GM23338 (cell line): ENCODE data around the gene FOXL2. TPM values are rescaled to one million over a fixed set of nuclear protein-coding genes. Genes with fewer than 3 reads are reported as not detected.
A peak's percentile ranks its signal among the peaks of the same experiment; 100 is the strongest.

Experiments
- ATAC-seq: fragments of 200-7000 bp; cut with Tn5 transposase; 3 replicates; pipeline ENCODE4 v1.9.1; 2020
- DNase-seq: peaks from one replicate; pipeline ENCODE4 v3.0.0-alpha.2; 2015; ENCODE audit warnings: low spot score
- H2AFZ ChIP-seq: fragments of 200-600 bp; sonication (generic); 2 replicates; pipeline ENCODE4 v1.8.0; 2016; ENCODE audit warnings: antibody characterized with exemption, mild to moderate bottlenecking, moderate library complexity
- H3F3A ChIP-seq: fragments of 200-600 bp; sonication (generic); replicated peaks from 2 replicates; pipeline ENCODE4 v1.8.0; 2017; ENCODE audit warnings: antibody characterized with exemption, mixed run types, low read depth
- H3K27ac ChIP-seq: fragments of 200-600 bp; sonication (generic); 2 replicates; pipeline ENCODE4 v1.6.1; 2016; ENCODE audit warnings: low read depth
- H3K27me3 ChIP-seq: fragments of 200-600 bp; sonication (generic); 2 replicates; pipeline ENCODE4 v1.8.0; 2016; ENCODE audit warnings: mild to moderate bottlenecking, mixed run types, moderate library complexity; ENCODE audit not compliant: insufficient read depth
- H3K36me3 ChIP-seq: fragments of 200-600 bp; sonication (generic); 2 replicates; pipeline ENCODE4 v1.8.0; 2016; ENCODE audit warnings: mild to moderate bottlenecking; ENCODE audit not compliant: insufficient read depth
- H3K4me1 ChIP-seq: fragments of 200-600 bp; sonication (generic); 2 replicates; pipeline ENCODE4 v1.8.0; 2016; ENCODE audit warnings: mild to moderate bottlenecking, moderate library complexity; ENCODE audit not compliant: insufficient read depth
- H3K4me2 ChIP-seq: fragments of 200-600 bp; sonication (generic); 2 replicates; pipeline ENCODE4 v1.7.1; 2017; ENCODE audit warnings: mixed run types
- H3K4me3 ChIP-seq: fragments of 200-600 bp; sonication (generic); 2 replicates; pipeline ENCODE4 v1.6.1; 2016; ENCODE audit warnings: mixed run types
- H3K79me2 ChIP-seq: fragments of 200-600 bp; sonication (generic); replicated peaks from 2 replicates; pipeline ENCODE4 v1.8.0; 2017; ENCODE audit warnings: mild to moderate bottlenecking; ENCODE audit not compliant: insufficient read depth
- H3K9me2 ChIP-seq: fragments of 200-600 bp; sonication (generic); 2 replicates; pipeline ENCODE4 v1.8.0; 2017; ENCODE audit not compliant: insufficient read depth
- H4K20me1 ChIP-seq: fragments of 200-600 bp; sonication (generic); replicated peaks from 2 replicates; pipeline ENCODE4 v1.8.0; 2017; ENCODE audit warnings: mild to moderate bottlenecking; ENCODE audit not compliant: insufficient read depth
- H3K27ac Mint-ChIP-seq: 2 replicates; pipeline ENCODE4 v1.8.0; 2020; ENCODE audit warnings: inconsistent platforms, mild to moderate bottlenecking, moderate library complexity, mixed read lengths
- H3K27me3 Mint-ChIP-seq: 3 replicates; pipeline ENCODE4 v1.8.0; 2022; ENCODE audit warnings: low read depth, mild to moderate bottlenecking, moderate library complexity, mixed read lengths, inconsistent platforms; ENCODE audit not compliant: insufficient read depth, poor library complexity
- H3K36me3 Mint-ChIP-seq: 3 replicates; pipeline ENCODE4 v1.8.0; 2021; ENCODE audit warnings: low read depth, mild to moderate bottlenecking, inconsistent platforms, moderate library complexity, mixed read lengths
- H3K4me1 Mint-ChIP-seq: 3 replicates; pipeline ENCODE4 v1.8.0; 2020; ENCODE audit warnings: mild to moderate bottlenecking, inconsistent platforms, mixed read lengths
- H3K4me3 Mint-ChIP-seq: 3 replicates; pipeline ENCODE4 v1.8.0; 2021; ENCODE audit warnings: moderate library complexity, mild to moderate bottlenecking, inconsistent platforms, mixed read lengths
- H3K9me3 Mint-ChIP-seq: 3 replicates; pipeline ENCODE4 v1.8.0; 2020; ENCODE audit warnings: moderate library complexity, mild to moderate bottlenecking, inconsistent platforms, mixed read lengths
- CREB1 ChIP-seq: fragments of 250-450 bp; sonication (Bioruptor Pico); IDR thresholded peaks from 2 replicates; pipeline ENCODE4 v1.5.0; 2020; ENCODE audit warnings: low read depth, mild to moderate bottlenecking, moderate library complexity
- CTCF ChIP-seq, 2 experiments: fragments of 200-600 bp in 1 of 2; sonication (generic) in 1 of 2; conservative IDR thresholded peaks; 2 replicates each; pipeline versions ENCODE4 v1.5.1 to v1.6.1; 2016 to 2017; ENCODE audit warnings: antibody characterized with exemption in 2 of 2, low read depth in 2 of 2, mild to moderate bottlenecking in 2 of 2, moderate library complexity in 1 of 2
- EZH2 ChIP-seq: fragments of 200-600 bp; sonication (generic); IDR thresholded peaks from one replicate; pipeline ENCODE4 v1.8.0; 2017; ENCODE audit warnings: antibody characterized with exemption, mild to moderate bottlenecking, low read depth; ENCODE audit not compliant: unreplicated experiment
- EZH2phosphoT487 ChIP-seq: fragments of 200-600 bp; sonication (generic); IDR thresholded peaks from one replicate; pipeline ENCODE4 v1.8.1; 2018; ENCODE audit warnings: antibody characterized with exemption; ENCODE audit not compliant: unreplicated experiment
- JUNB ChIP-seq: IDR thresholded peaks from one replicate; pipeline ENCODE4 v1.6.1; 2016; ENCODE audit warnings: antibody characterized with exemption; ENCODE audit not compliant: unreplicated experiment
- NANOG ChIP-seq: IDR thresholded peaks from 2 replicates; pipeline ENCODE4 v1.6.1; 2016; ENCODE audit warnings: antibody characterized with exemption, borderline replicate concordance
- POLR2AphosphoS5 ChIP-seq: IDR thresholded peaks from 2 replicates; pipeline ENCODE4 v1.6.1; 2016; ENCODE audit warnings: antibody characterized with exemption, low read depth
- REST ChIP-seq: IDR thresholded peaks from one replicate; pipeline ENCODE4 v1.6.1; 2018; ENCODE audit warnings: antibody characterized with exemption; ENCODE audit not compliant: unreplicated experiment
- STAT1 ChIP-seq: IDR thresholded peaks from one replicate; pipeline ENCODE4 v1.6.1; 2016; ENCODE audit warnings: antibody characterized with exemption; ENCODE audit not compliant: unreplicated experiment
- ZNF114 ChIP-seq: fragments of 250-450 bp; sonication (Bioruptor Pico); IDR thresholded peaks from 2 replicates; pipeline ENCODE4 v1.5.0; 2020; ENCODE audit warnings: mild to moderate bottlenecking, moderate library complexity
- ZNF331 ChIP-seq: fragments of 250-450 bp; sonication (Bioruptor Pico); IDR thresholded peaks from 2 replicates; pipeline ENCODE4 v1.5.0; 2020; ENCODE audit warnings: low read depth, mild to moderate bottlenecking, moderate library complexity
- polyA plus RNA-seq: library from polyadenylated mRNA; unstranded; fragments of >200 nt; fragmentation: Nextera tagmentation; extraction: Ambion mirVana; gene quantifications from 2 replicates; pipeline ENCODE4 v1.2.1, GENCODE V29; 2016
- total RNA-seq: library from RNA; depleted of rRNA; stranded (reverse); fragments of >200 nt; shearing (Covaris generic); gene quantifications from 2 replicates; pipeline ENCODE4 v1.2.3, GENCODE V29; 2014
- TF ChIP-seq, protein P1 (sequence below): fragments of 250-450 bp; sonication (Bioruptor Pico); IDR thresholded peaks from 2 replicates; pipeline ENCODE4 v1.5.0; 2020; ENCODE audit warnings: mild to moderate bottlenecking, moderate library complexity
- TF ChIP-seq, protein P2 (sequence below): IDR thresholded peaks from 2 replicates; pipeline ENCODE4 v1.6.1; 2016; ENCODE audit warnings: antibody characterized with exemption

Gene FOXL2
- total and polyA plus RNA-seq, 2 experiments from 2014 or later, result 0.89 to 3.5 TPM

GRCh38 chr3:138939561-138940241 is 7.2 kb downstream of the FOXL2 start:
- no peaks in the 10 kb centered on the region for H3K79me2 ChIP-seq
- H3K4me3 ChIP-seq, result peak overlapping the region; percentile 65
- peak overlapping the region; percentile 92 for H2AFZ ChIP-seq
- TF ChIP-seq NANOG (no peak), STAT1 (no peak), REST (no peak), ZNF331 (no peak), ZNF114 (CRISPR knock-in tag) (no peak), CREB1 (peak; percentile 4; the same call in 1 of the 2 replicates), EZH2phosphoT487 (peak; percentile 35), EZH2 (peak; percentile 72), CTCF (conservative IDR thresholded peaks at IDR 0.05; ENCODE audit: low read depth in 2 of 2) (peak; percentile 50 to 59), JUNB (no peak), POLR2AphosphoS5 (no peak)
- TF ChIP-seq, protein P1, sequence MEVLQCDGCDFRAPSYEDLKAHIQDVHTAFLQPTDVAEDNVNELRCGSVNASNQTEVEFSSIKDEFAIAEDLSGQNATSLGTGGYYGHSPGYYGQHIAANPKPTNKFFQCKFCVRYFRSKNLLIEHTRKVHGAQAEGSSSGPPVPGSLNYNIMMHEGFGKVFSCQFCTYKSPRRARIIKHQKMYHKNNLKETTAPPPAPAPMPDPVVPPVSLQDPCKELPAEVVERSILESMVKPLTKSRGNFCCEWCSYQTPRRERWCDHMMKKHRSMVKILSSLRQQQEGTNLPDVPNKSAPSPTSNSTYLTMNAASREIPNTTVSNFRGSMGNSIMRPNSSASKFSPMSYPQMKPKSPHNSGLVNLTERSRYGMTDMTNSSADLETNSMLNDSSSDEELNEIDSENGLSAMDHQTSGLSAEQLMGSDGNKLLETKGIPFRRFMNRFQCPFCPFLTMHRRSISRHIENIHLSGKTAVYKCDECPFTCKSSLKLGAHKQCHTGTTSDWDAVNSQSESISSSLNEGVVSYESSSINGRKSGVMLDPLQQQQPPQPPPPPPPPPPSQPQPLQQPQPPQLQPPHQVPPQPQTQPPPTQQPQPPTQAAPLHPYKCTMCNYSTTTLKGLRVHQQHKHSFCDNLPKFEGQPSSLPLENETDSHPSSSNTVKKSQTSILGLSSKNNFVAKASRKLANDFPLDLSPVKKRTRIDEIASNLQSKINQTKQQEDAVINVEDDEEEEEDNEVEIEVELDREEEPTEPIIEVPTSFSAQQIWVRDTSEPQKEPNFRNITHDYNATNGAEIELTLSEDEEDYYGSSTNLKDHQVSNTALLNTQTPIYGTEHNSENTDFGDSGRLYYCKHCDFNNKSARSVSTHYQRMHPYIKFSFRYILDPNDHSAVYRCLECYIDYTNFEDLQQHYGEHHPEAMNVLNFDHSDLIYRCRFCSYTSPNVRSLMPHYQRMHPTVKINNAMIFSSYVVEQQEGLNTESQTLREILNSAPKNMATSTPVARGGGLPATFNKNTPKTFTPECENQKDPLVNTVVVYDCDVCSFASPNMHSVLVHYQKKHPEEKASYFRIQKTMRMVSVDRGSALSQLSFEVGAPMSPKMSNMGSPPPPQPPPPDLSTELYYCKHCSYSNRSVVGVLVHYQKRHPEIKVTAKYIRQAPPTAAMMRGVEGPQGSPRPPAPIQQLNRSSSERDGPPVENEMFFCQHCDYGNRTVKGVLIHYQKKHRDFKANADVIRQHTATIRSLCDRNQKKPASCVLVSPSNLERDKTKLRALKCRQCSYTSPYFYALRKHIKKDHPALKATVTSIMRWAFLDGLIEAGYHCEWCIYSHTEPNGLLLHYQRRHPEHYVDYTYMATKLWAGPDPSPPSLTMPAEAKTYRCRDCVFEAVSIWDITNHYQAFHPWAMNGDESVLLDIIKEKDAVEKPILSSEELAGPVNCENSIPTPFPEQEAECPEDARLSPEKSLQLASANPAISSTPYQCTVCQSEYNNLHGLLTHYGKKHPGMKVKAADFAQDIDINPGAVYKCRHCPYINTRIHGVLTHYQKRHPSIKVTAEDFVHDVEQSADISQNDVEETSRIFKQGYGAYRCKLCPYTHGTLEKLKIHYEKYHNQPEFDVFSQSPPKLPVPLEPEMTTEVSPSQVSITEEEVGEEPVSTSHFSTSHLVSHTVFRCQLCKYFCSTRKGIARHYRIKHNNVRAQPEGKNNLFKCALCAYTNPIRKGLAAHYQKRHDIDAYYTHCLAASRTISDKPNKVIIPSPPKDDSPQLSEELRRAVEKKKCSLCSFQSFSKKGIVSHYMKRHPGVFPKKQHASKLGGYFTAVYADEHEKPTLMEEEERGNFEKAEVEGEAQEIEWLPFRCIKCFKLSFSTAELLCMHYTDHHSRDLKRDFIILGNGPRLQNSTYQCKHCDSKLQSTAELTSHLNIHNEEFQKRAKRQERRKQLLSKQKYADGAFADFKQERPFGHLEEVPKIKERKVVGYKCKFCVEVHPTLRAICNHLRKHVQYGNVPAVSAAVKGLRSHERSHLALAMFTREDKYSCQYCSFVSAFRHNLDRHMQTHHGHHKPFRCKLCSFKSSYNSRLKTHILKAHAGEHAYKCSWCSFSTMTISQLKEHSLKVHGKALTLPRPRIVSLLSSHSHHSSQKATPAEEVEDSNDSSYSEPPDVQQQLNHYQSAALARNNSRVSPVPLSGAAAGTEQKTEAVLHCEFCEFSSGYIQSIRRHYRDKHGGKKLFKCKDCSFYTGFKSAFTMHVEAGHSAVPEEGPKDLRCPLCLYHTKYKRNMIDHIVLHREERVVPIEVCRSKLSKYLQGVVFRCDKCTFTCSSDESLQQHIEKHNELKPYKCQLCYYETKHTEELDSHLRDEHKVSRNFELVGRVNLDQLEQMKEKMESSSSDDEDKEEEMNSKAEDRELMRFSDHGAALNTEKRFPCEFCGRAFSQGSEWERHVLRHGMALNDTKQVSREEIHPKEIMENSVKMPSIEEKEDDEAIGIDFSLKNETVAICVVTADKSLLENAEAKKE (CRISPR knock-in tag), result no peak
- TF ChIP-seq, protein P2, sequence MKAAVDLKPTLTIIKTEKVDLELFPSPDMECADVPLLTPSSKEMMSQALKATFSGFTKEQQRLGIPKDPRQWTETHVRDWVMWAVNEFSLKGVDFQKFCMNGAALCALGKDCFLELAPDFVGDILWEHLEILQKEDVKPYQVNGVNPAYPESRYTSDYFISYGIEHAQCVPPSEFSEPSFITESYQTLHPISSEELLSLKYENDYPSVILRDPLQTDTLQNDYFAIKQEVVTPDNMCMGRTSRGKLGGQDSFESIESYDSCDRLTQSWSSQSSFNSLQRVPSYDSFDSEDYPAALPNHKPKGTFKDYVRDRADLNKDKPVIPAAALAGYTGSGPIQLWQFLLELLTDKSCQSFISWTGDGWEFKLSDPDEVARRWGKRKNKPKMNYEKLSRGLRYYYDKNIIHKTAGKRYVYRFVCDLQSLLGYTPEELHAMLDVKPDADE, result no peak
- no peaks in the 10 kb centered on the region for H3K36me3 ChIP-seq
- no peak overlapping the region for H3K27ac Mint-ChIP-seq
- peak; percentile 84 for DNase-seq
- H3K4me1 Mint-ChIP-seq, result peaks cover 61% of the 10 kb centered on the region
- peaks cover 21% of the 10 kb centered on the region for H4K20me1 ChIP-seq
- peak; percentile 7 for ATAC-seq
- H3K27me3 ChIP-seq, result peaks cover 100% of the 10 kb centered on the region
- H3K9me3 Mint-ChIP-seq, result peaks cover 9% of the 10 kb centered on the region; the same call in 2 of the 3 replicates
- peak overlapping the region; percentile 92 for H3K4me2 ChIP-seq
- peaks cover 66% of the 10 kb centered on the region for H3K4me1 ChIP-seq
- H3K27me3 Mint-ChIP-seq, result peaks cover 97% of the 10 kb centered on the region
- peak overlapping the region; percentile 69 for H3K4me3 Mint-ChIP-seq
- no peak overlapping the region for H3K27ac ChIP-seq
- no peaks in the 10 kb centered on the region for H3K9me2 ChIP-seq
- H3K36me3 Mint-ChIP-seq, result no peaks in the 10 kb centered on the region
- peaks cover 33% of the 10 kb centered on the region for H3F3A ChIP-seq
